Measurements from ENCODE around the gene ADH4. TPM values are rescaled to one million over a fixed set of nuclear protein-coding genes. Genes with fewer than 3 reads are reported as not detected.

Gene ADH4
- total RNA-seq, 1 donor from 2014 or later: 3.7 TPM

- H3K27ac Mint-ChIP-seq: no peak overlapping the region
- peaks cover 9% of the 10 kb centered on the region for H3K36me3 Mint-ChIP-seq
These were observed 35.5 kb upstream of the ADH4 start for GRCh38 chr4:99179626-99180025.

GRCh38 chr4:99179178-99179577 is 35.1 kb upstream of the ADH4 start:
- Mint-ChIP-seq H3K27me3 (no peaks in the 10 kb centered on the region), H3K27ac (no peak overlapping the region), H3K4me1 (ENCODE audit: unreplicated experiment) (no peaks in the 10 kb centered on the region), H3K36me3 (peaks cover 9% of the 10 kb centered on the region), H3K9me3 (peaks cover 10% of the 10 kb centered on the region), H3K4me3 (no peak overlapping the region)
- TF ChIP-seq, protein P1, sequence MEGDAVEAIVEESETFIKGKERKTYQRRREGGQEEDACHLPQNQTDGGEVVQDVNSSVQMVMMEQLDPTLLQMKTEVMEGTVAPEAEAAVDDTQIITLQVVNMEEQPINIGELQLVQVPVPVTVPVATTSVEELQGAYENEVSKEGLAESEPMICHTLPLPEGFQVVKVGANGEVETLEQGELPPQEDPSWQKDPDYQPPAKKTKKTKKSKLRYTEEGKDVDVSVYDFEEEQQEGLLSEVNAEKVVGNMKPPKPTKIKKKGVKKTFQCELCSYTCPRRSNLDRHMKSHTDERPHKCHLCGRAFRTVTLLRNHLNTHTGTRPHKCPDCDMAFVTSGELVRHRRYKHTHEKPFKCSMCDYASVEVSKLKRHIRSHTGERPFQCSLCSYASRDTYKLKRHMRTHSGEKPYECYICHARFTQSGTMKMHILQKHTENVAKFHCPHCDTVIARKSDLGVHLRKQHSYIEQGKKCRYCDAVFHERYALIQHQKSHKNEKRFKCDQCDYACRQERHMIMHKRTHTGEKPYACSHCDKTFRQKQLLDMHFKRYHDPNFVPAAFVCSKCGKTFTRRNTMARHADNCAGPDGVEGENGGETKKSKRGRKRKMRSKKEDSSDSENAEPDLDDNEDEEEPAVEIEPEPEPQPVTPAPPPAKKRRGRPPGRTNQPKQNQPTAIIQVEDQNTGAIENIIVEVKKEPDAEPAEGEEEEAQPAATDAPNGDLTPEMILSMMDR (conservative IDR thresholded peaks at IDR 0.05): no peak
- no peak for DNase-seq (ENCODE audit: extremely low spot score, unreplicated experiment)

More at GRCh38 chr4:99179626-99180025, 35.5 kb upstream of the ADH4 start:
- no peaks in the 10 kb centered on the region for H3K27me3 Mint-ChIP-seq
- TF ChIP-seq, protein P1 (conservative IDR thresholded peaks at IDR 0.05): no peak
- no peaks in the 10 kb centered on the region for H3K4me1 Mint-ChIP-seq (ENCODE audit: unreplicated experiment)
- DNase-seq (ENCODE audit: extremely low spot score, unreplicated experiment): no peak
- H3K4me3 Mint-ChIP-seq: no peak overlapping the region
- peaks cover 12% of the 10 kb centered on the region for H3K9me3 Mint-ChIP-seq

- Mint-ChIP-seq H3K4me1 (ENCODE audit: unreplicated experiment) (no peaks in the 10 kb centered on the region), H3K4me3 (no peak overlapping the region)
These were observed 22.4 kb upstream of the ADH4 start for GRCh38 chr4:99166544-99166943.

DNA sequence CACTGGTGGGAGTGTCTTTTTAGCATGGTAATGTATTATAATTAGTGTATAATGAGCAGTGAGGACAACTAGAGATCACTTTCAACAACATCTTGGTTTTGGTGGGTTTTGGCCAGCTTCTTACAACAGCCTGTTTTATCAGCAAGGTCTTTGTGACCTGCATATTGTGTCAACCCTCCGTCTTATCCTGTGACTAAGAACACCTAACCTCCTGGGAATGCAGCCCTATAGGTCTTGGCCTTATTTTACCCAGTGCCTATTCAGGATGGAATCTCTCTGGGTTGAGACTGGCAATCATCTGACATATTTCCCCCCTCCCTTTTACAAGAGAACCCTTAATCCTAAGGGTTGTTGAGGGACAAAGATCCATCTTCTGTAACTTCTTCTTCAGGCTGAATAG is 21.9 kb upstream of the ADH4 start:
- Mint-ChIP-seq H3K4me1 (ENCODE audit: unreplicated experiment) (no peaks in the 10 kb centered on the region), H3K4me3 (no peak overlapping the region)

More at GRCh38 chr4:99166544-99166943, 22.4 kb upstream of the ADH4 start:
- H3K27me3 Mint-ChIP-seq: no peaks in the 10 kb centered on the region
- TF ChIP-seq, protein P1 (conservative IDR thresholded peaks at IDR 0.05): no peak
- H3K9me3 Mint-ChIP-seq: no peaks in the 10 kb centered on the region
- peaks cover 4% of the 10 kb centered on the region for H3K36me3 Mint-ChIP-seq
- no peak for DNase-seq (ENCODE audit: extremely low spot score, unreplicated experiment)
- no peak overlapping the region for H3K27ac Mint-ChIP-seq

DNA sequence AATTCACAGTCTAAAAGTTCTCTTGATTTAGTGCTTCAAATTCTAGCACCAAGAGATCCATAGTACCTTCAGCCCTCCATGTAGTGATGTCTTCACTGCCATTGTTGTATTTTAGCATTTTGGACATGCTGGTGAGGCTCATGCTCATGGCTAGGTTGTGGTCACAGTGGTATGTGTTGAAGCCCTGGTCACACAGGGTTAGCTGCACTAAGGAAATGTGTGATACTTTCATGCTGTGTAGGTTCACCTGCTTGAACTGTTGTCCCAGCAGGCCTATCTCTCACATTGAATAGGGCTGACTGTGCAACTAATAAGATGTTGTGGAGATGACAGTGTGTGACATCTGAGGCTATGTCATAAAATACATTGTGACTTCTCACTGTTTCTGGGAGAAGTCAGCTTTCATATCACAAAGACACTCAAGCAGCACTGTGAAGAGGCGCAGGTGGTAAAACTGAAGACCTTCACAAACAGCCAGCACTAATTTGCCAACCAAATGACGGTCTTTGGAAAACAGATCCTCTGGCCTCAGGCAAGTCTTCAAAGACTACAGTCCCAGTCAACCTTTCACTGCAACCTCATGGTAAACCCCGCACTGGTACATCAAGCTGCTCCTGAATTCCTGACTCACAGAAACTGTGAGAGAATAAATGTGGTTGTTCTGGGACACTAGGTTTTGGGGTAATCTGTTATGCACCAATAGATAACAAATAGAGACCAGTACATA is 17.4 kb upstream of the ADH4 start:
- DNase-seq (ENCODE audit: extremely low spot score, unreplicated experiment): no peak
- TF ChIP-seq, protein P1 (conservative IDR thresholded peaks at IDR 0.05): no peak
- Mint-ChIP-seq H3K27ac (no peak overlapping the region), H3K4me1 (ENCODE audit: unreplicated experiment) (no peaks in the 10 kb centered on the region), H3K9me3 (no peaks in the 10 kb centered on the region), H3K27me3 (no peaks in the 10 kb centered on the region), H3K36me3 (no peaks in the 10 kb centered on the region), H3K4me3 (no peak overlapping the region)

More for the DNA sequence above, 21.9 kb upstream of the ADH4 start:
- TF ChIP-seq, protein P1 (conservative IDR thresholded peaks at IDR 0.05): no peak
- Mint-ChIP-seq H3K27me3 (no peaks in the 10 kb centered on the region), H3K9me3 (no peaks in the 10 kb centered on the region), H3K27ac (no peak overlapping the region), H3K36me3 (peaks cover 4% of the 10 kb centered on the region)
- DNase-seq (ENCODE audit: extremely low spot score, unreplicated experiment): no peak

Measured in type B pancreatic cell (in vitro differentiated cells).